Measurements from ENCODE around the gene ETHE1. TPM values are rescaled to one million over a fixed set of nuclear protein-coding genes. Genes with fewer than 3 reads are reported as not detected.

Gene ETHE1
- polyA plus RNA-seq, 3 donors: 21.8 to 33.8 (median 28.7) TPM

- no peak for DNase-seq (ENCODE audit: extremely low read depth in 1 of 11, low read depth in 9 of 11, low spot score in 4 of 11)
These were observed 46.9 kb downstream of the ETHE1 start for GRCh38 chr19:43479961-43480561.

- DNase-seq (ENCODE audit: extremely low read depth in 1 of 11, low read depth in 9 of 11, low spot score in 4 of 11): no peak
These were observed 47.8 kb downstream of the ETHE1 start for GRCh38 chr19:43479226-43479625.

GRCh38 chr19:43478323-43478722 lies 48.7 kb downstream of the ETHE1 start:
- DNase-seq (ENCODE audit: extremely low read depth in 1 of 11, low read depth in 9 of 11, low spot score in 4 of 11): no peak

GRCh38 chr19:43476606-43477005 lies 50.4 kb downstream of the ETHE1 start:
- DNase-seq (ENCODE audit: extremely low read depth in 1 of 11, low read depth in 9 of 11, low spot score in 4 of 11): no peak

GRCh38 chr19:43474986-43475705 lies 51.9 kb downstream of the ETHE1 start:
- peak; percentile 83 to 93 (median 89) for DNase-seq (ENCODE audit: extremely low read depth in 1 of 11, low read depth in 9 of 11, low spot score in 4 of 11)

GRCh38 chr19:43474487-43474886 lies 52.5 kb downstream of the ETHE1 start:
- no peak for DNase-seq (ENCODE audit: extremely low read depth in 1 of 11, low read depth in 9 of 11, low spot score in 4 of 11)

GRCh38 chr19:43471091-43471490 lies 55.9 kb downstream of the ETHE1 start:
- no peak for DNase-seq (ENCODE audit: extremely low read depth in 1 of 11, low read depth in 9 of 11, low spot score in 4 of 11)

GRCh38 chr19:43470288-43470687 lies 56.7 kb downstream of the ETHE1 start:
- no peak for DNase-seq (ENCODE audit: extremely low read depth in 1 of 11, low read depth in 9 of 11, low spot score in 4 of 11)

- no peak for DNase-seq (ENCODE audit: extremely low read depth in 1 of 11, low read depth in 9 of 11, low spot score in 4 of 11)
These were observed 57.9 kb downstream of the ETHE1 start for GRCh38 chr19:43469160-43469480.

- DNase-seq (ENCODE audit: extremely low read depth in 1 of 11, low read depth in 9 of 11, low spot score in 4 of 11): no peak
These were observed 58.4 kb downstream of the ETHE1 start for GRCh38 chr19:43468354-43469159.

GRCh38 chr19:43467730-43468129 lies 59.3 kb downstream of the ETHE1 start:
- no peak for DNase-seq (ENCODE audit: extremely low read depth in 1 of 11, low read depth in 9 of 11, low spot score in 4 of 11)

GRCh38 chr19:43467276-43467675 lies 59.7 kb downstream of the ETHE1 start:
- DNase-seq (ENCODE audit: extremely low read depth in 1 of 11, low read depth in 9 of 11, low spot score in 4 of 11): no peak

GRCh38 chr19:43466793-43467192 lies 60.2 kb downstream of the ETHE1 start:
- no peak for DNase-seq (ENCODE audit: extremely low read depth in 1 of 11, low read depth in 9 of 11, low spot score in 4 of 11)

- no peak for DNase-seq (ENCODE audit: extremely low read depth in 1 of 11, low read depth in 9 of 11, low spot score in 4 of 11)
These were observed 61.4 kb downstream of the ETHE1 start, which contains the start of gene LYPD3 for GRCh38 chr19:43465468-43466120. TSS of gene LYPD3 (minus strand) at chr19:43465608. CDS start at chr19:43465571, 37 bp downstream.

GRCh38 chr19:43464134-43464775 lies 62.7 kb downstream of the ETHE1 start:
- DNase-seq (ENCODE audit: extremely low read depth in 1 of 11, low read depth in 9 of 11, low spot score in 4 of 11): peak in 5 of 11 donors; percentile 8 to 60 (median 53)

GRCh38 chr19:43463381-43464133 lies 63.4 kb downstream of the ETHE1 start:
- DNase-seq (ENCODE audit: extremely low read depth in 1 of 11, low read depth in 9 of 11, low spot score in 4 of 11): peak; percentile 74 to 92 (median 90)

- DNase-seq (ENCODE audit: extremely low read depth in 1 of 11, low read depth in 9 of 11, low spot score in 4 of 11): no peak
These were observed 64.1 kb downstream of the ETHE1 start for GRCh38 chr19:43462785-43463380.

GRCh38 chr19:43462383-43462782 lies 64.6 kb downstream of the ETHE1 start:
- DNase-seq (ENCODE audit: extremely low read depth in 1 of 11, low read depth in 9 of 11, low spot score in 4 of 11): no peak
